Aorta (tissue), 5 donors: ENCODE measurements around the gene DMRTC2. TPM values are rescaled to one million over a fixed set of nuclear protein-coding genes. Genes with fewer than 3 reads are reported as not detected.

Source experiments
- ATAC-seq: fragments of 200-7000 bp; cut with Tn5 transposase; one replicate; pipeline ENCODE4 v1.9.1; 2022; ENCODE audit warnings: moderate library complexity; ENCODE audit not compliant: low FRiP score
- DNase-seq, 2 donors: peaks; one replicate each; pipeline ENCODE4 v3.0.0-alpha.2; 2020
- H3K27ac ChIP-seq, 2 donors: one replicate each; pipeline ENCODE4 v1.5.1; 2013; ENCODE audit warnings: low read length in 2 of 2, mild to moderate bottlenecking in 2 of 2, moderate library complexity in 2 of 2, control low read depth in 1 of 2, inconsistent platforms in 1 of 2, low read depth in 1 of 2
- H3K27me3 ChIP-seq, 2 donors: one replicate each; pipeline ENCODE4 v1.6.1; 2013; ENCODE audit warnings: control low read depth in 1 of 2, low read length in 1 of 2, mild to moderate bottlenecking in 1 of 2, moderate library complexity in 1 of 2; ENCODE audit not compliant: insufficient read depth in 2 of 2, control insufficient read depth in 1 of 2
- H3K36me3 ChIP-seq, 2 donors: one replicate each; pipeline ENCODE4 v1.6.1; 2013; ENCODE audit warnings: control low read depth in 1 of 2, low read length in 1 of 2, mild to moderate bottlenecking in 1 of 2; ENCODE audit not compliant: insufficient read depth in 2 of 2, control insufficient read depth in 1 of 2
- H3K4me1 ChIP-seq, 2 donors: one replicate each; pipeline ENCODE4 v1.6.1; 2013; ENCODE audit warnings: low read length in 2 of 2, control low read depth in 1 of 2, mild to moderate bottlenecking in 1 of 2, moderate library complexity in 1 of 2; ENCODE audit not compliant: insufficient read depth in 2 of 2, control insufficient read depth in 1 of 2
- H3K4me3 ChIP-seq, 2 donors: one replicate each; pipeline ENCODE4 v1.5.1; 2013; ENCODE audit warnings: low read length in 2 of 2, control low read depth in 1 of 2, mild to moderate bottlenecking in 1 of 2
- H3K9me3 ChIP-seq: one replicate; pipeline ENCODE4 v1.6.1; 2013; ENCODE audit warnings: mild to moderate bottlenecking, low read length; ENCODE audit not compliant: control insufficient read depth
- WGBS, 2 donors: extraction: QIAGEN DNeasy Blood & Tissue Kit; methylation state at CpG; one replicate each; pipeline ENCODE4 v1.1.7; 2013; 5-methylcytosine and 5-hydroxymethylcytosine counted together
- intact Hi-C, 2 donors: fragments of 100-400 bp; cut with DNase I; formaldehyde crosslinking; loops; one replicate each; pipeline versions ENCODE4 v1.14.2 to v1.15.0; 2022
- polyA plus RNA-seq, 2 donors: library from polyadenylated mRNA; stranded (reverse); fragments of 200-250 nt; gene quantifications; one replicate each; pipeline ENCODE4 v1.2.3, GENCODE V29; 2013
- total RNA-seq, 2 donors: library from RNA; stranded (reverse); fragmentation: NEBNext Ultra II Directional; extraction: Animal tissue kit (Norgen Biotek cat#: 25700); gene quantifications; one replicate each; pipeline ENCODE4 v1.2.1, GENCODE V29; 2021
- donor health status: healthy with polysubstance abuse.
- donor health status: Bipolar disorder and iron deficiency.
- donor health status: DM: no; HTN: no; CAD: no.
- donor health status: DM: no; HTN: no; CAD: no.
- donor health status: DM: yes; HTN: yes; CAD: no.

The DMRTC2 gene
- total and polyA plus RNA-seq, 4 donors, result not detected

DNA sequence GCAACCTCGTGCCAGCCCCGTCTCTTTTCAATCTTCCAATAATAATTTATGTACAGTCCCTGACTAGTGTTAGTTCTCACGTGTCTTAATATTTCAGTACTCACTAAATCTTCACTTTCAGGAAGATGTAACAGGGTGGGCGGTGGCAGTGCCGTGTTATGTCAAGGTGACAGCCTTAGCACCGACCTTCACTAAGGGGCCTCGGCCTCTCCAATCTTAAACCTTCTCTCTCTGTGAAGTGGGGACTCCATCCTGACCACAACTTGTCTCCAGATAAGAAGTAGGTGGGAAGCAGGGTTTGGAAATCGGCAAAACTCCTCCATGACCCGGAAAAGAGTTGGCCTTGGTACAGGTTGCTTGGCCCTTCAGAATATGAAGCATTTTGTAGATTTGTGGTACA is 17.0 kb downstream of the DMRTC2 start:
- no peaks in the 10 kb centered on the region for H3K9me3 ChIP-seq
- DNase-seq (no peak), ATAC-seq (no peak)
- intact Hi-C loops, result no loop called here
- peaks cover 0 to 6% of the 10 kb centered on the region in 2 donors for H3K4me1 ChIP-seq
- peaks cover 0 to 8% of the 10 kb centered on the region in 2 donors for H3K36me3 ChIP-seq
- 73 to 88% methylated on average over 9 of the region's 9 CpGs for WGBS, 2 donors
- H3K27me3 ChIP-seq, result no peaks in the 10 kb centered on the region
- no peak overlapping the region for H3K27ac ChIP-seq
- no peak overlapping the region for H3K4me3 ChIP-seq

DNA sequence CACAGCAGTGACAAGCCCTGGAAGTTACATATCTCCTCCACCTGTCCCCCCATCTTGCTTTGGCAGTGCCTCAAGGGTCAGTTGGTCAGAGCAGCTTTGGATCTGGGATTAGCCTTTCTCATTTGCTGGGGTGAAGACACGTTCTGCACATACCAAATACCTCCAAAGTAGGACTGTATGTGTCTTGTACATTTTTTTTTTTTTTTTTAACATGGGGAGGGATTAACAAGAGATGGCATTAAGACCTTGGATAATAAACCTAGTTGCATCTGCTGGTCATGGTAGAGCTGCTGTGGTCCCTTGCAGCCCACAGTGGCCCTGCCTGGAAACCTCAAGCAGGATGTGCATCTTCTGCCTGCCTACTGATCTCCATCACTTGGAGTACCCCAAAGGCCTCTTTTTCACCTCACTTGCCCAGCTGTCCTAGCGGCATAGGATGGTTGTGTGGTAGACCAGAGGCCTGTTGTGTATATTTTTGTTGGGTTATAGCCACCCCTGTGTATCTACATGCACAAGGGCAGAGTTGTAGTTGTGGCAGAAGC is 17.7 kb downstream of the DMRTC2 start:
- no peak overlapping the region for H3K4me3 ChIP-seq
- H3K4me1 ChIP-seq, result peaks cover 0 to 6% of the 10 kb centered on the region in 2 donors
- H3K27ac ChIP-seq, result no peak overlapping the region
- no peaks in the 10 kb centered on the region for H3K27me3 ChIP-seq
- intact Hi-C loops, result no loop called here
- peaks cover 0 to 8% of the 10 kb centered on the region in 2 donors for H3K36me3 ChIP-seq
- 68 to 80% methylated on average over 2 of the region's 2 CpGs for WGBS, 2 donors
- H3K9me3 ChIP-seq, result no peaks in the 10 kb centered on the region
- DNase-seq (no peak), ATAC-seq (no peak)

- Histone ChIP-seq H3K4me3 (no peak overlapping the region), H3K27ac (no peak overlapping the region), H3K36me3 (peaks cover 0 to 8% of the 10 kb centered on the region in 2 donors), H3K9me3 (no peaks in the 10 kb centered on the region), H3K27me3 (no peaks in the 10 kb centered on the region), H3K4me1 (peaks cover 0 to 6% of the 10 kb centered on the region in 2 donors)
- 82 to 87% methylated on average over 11 of the region's 11 CpGs for WGBS, 2 donors
- intact Hi-C loops, result no loop called here
- ATAC-seq, result no peak
- peak in 1 of 2 donors; percentile 68 for DNase-seq
Observed at GRCh38 chr19:41863209-41863931, 18.5 kb downstream of the DMRTC2 start.

DNA sequence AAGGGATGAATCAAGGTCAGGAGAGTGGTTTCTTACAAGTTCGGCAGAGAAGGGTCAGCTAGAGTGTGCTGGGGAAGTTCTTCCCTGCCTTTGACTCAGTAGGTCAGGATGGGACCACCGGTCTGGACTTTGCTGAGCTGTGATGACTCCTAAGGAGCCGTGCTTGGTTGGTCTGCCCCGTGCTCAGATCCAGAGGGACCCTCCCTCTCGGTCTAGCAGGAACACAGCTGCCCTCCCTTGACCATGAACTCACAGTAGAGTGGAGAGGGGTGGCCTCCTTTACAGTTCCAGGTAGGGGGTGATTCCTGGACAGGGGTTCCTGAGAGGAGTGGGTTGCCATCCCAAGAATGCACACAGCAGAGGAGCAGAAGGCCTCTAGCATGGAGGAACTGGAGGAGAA is 19.5 kb downstream of the DMRTC2 start:
- H3K27ac ChIP-seq, result no peak overlapping the region
- WGBS, 2 donors, result 92 to 93% methylated on average over 5 of the region's 5 CpGs
- H3K4me1 ChIP-seq, result peaks cover 0 to 6% of the 10 kb centered on the region in 2 donors
- peaks cover 0 to 8% of the 10 kb centered on the region in 2 donors for H3K36me3 ChIP-seq
- ATAC-seq (no peak), DNase-seq (no peak)
- intact Hi-C loops, result no loop called here
- H3K27me3 ChIP-seq, result no peaks in the 10 kb centered on the region
- no peaks in the 10 kb centered on the region for H3K9me3 ChIP-seq
- no peak overlapping the region for H3K4me3 ChIP-seq

GRCh38 chr19:41866284-41866683 is 21.4 kb downstream of the DMRTC2 start:
- Histone ChIP-seq H3K9me3 (no peaks in the 10 kb centered on the region), H3K27ac (no peak overlapping the region), H3K4me1 (peaks cover 0 to 2% of the 10 kb centered on the region in 2 donors), H3K4me3 (no peak overlapping the region), H3K36me3 (peaks cover 0 to 12% of the 10 kb centered on the region in 2 donors), H3K27me3 (no peaks in the 10 kb centered on the region)
- intact Hi-C loops, result no loop called here
- DNase-seq, result no peak
- no peak for ATAC-seq
- 84 to 90% methylated on average over 3 of the region's 3 CpGs for WGBS, 2 donors

- H3K27me3 ChIP-seq, result no peaks in the 10 kb centered on the region
- H3K4me1 ChIP-seq, result no peaks in the 10 kb centered on the region
- no peaks in the 10 kb centered on the region for H3K9me3 ChIP-seq
- WGBS, 2 donors, result 80 to 83% methylated on average over 10 of the region's 10 CpGs
- intact Hi-C loops, result no loop called here
- H3K4me3 ChIP-seq, result no peak overlapping the region
- peaks cover 0 to 10% of the 10 kb centered on the region in 2 donors for H3K36me3 ChIP-seq
- no peak overlapping the region for H3K27ac ChIP-seq
- no peak for DNase-seq
- ATAC-seq, result no peak
Observed at GRCh38 chr19:41868120-41868988, 23.5 kb downstream of the DMRTC2 start.

- Histone ChIP-seq H3K27me3 (no peaks in the 10 kb centered on the region), H3K4me3 (no peak overlapping the region), H3K4me1 (no peaks in the 10 kb centered on the region), H3K9me3 (no peaks in the 10 kb centered on the region), H3K27ac (no peak overlapping the region), H3K36me3 (peaks cover 0 to 10% of the 10 kb centered on the region in 2 donors)
- no peak for ATAC-seq
- intact Hi-C loops, result no loop called here
- WGBS, 2 donors, result 82 to 92% methylated on average over 12 of the region's 12 CpGs
- DNase-seq, result no peak
Observed at GRCh38 chr19:41868989-41869300, 24.1 kb downstream of the DMRTC2 start.

GRCh38 chr19:41869374-41869955 is 24.6 kb downstream of the DMRTC2 start:
- 84 to 85% methylated on average over 13 of the region's 13 CpGs for WGBS, 2 donors
- ATAC-seq (no peak), DNase-seq (no peak)
- Histone ChIP-seq H3K4me3 (no peak overlapping the region), H3K9me3 (no peaks in the 10 kb centered on the region), H3K27ac (no peak overlapping the region), H3K4me1 (no peaks in the 10 kb centered on the region), H3K27me3 (no peaks in the 10 kb centered on the region), H3K36me3 (peaks cover 0 to 6% of the 10 kb centered on the region in 2 donors)
- intact Hi-C loops, result no loop called here
